ENCODE results near the gene ZNF777. TPM values are rescaled to one million over a fixed set of nuclear protein-coding genes. Genes with fewer than 3 reads are reported as not detected.

Gene ZNF777
- total RNA-seq, 1 donor from 2014 or later = 20.0 TPM

- Mint-ChIP-seq H3K9me3 (no peaks in the 10 kb centered on the region), H3K27me3 (ENCODE audit: low read depth) (no peaks in the 10 kb centered on the region), H3K4me1 (no peaks in the 10 kb centered on the region), H3K36me3 (peaks cover 40% of the 10 kb centered on the region), H3K4me3 (no peak overlapping the region), H3K27ac (no peak overlapping the region)
- no peak for DNase-seq (ENCODE audit: low spot score in 2 of 2, unreplicated experiment in 2 of 2)
- TF ChIP-seq, protein P1, sequence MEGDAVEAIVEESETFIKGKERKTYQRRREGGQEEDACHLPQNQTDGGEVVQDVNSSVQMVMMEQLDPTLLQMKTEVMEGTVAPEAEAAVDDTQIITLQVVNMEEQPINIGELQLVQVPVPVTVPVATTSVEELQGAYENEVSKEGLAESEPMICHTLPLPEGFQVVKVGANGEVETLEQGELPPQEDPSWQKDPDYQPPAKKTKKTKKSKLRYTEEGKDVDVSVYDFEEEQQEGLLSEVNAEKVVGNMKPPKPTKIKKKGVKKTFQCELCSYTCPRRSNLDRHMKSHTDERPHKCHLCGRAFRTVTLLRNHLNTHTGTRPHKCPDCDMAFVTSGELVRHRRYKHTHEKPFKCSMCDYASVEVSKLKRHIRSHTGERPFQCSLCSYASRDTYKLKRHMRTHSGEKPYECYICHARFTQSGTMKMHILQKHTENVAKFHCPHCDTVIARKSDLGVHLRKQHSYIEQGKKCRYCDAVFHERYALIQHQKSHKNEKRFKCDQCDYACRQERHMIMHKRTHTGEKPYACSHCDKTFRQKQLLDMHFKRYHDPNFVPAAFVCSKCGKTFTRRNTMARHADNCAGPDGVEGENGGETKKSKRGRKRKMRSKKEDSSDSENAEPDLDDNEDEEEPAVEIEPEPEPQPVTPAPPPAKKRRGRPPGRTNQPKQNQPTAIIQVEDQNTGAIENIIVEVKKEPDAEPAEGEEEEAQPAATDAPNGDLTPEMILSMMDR (IDR thresholded peaks at IDR 0.05; ENCODE audit: unreplicated experiment) = no peak
Measured at GRCh38 chr7:149430192-149430591, 30.7 kb downstream of the ZNF777 start.

- TF ChIP-seq, protein P1 (IDR thresholded peaks at IDR 0.05; ENCODE audit: unreplicated experiment) = no peak
- H3K4me3 Mint-ChIP-seq = no peak overlapping the region
- peaks cover 22% of the 10 kb centered on the region for H3K36me3 Mint-ChIP-seq
- no peaks in the 10 kb centered on the region for H3K9me3 Mint-ChIP-seq
- H3K27me3 Mint-ChIP-seq (ENCODE audit: low read depth) = no peaks in the 10 kb centered on the region
- DNase-seq (ENCODE audit: low spot score in 2 of 2, unreplicated experiment in 2 of 2) = no peak
- no peak overlapping the region for H3K27ac Mint-ChIP-seq
- no peaks in the 10 kb centered on the region for H3K4me1 Mint-ChIP-seq
Measured at GRCh38 chr7:149427893-149428292, 33.0 kb downstream of the ZNF777 start.

DNA sequence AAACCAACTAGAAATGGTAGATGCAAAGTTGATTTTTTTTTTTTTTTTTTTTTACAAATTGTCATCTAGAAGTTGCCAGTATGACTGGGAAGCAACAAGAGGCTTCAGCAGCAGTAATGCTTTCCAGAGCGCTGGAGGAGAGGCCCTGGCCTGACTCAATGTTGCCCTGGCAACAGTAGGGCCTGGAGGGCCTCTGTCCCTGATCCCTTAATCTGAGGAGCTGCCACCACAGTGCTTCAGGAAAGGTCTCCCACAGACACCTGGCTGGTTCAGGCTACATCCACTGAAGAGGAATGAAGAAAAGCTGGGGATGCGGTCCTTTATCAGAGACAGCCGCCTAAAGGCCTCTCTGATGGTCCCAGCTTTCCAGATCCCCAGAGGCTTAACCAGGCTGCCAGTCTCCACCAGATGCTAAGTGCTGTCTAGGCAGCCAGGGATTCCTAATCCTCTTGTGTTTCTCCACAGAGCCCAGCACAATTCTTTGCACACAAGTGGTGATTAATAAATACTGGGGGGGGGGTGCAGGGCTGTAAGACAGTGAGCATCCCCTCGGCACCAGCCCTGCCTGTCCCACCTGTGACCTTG lies 33.7 kb downstream of the ZNF777 start:
- Mint-ChIP-seq H3K4me1 (no peaks in the 10 kb centered on the region), H3K27me3 (ENCODE audit: low read depth) (no peaks in the 10 kb centered on the region), H3K36me3 (peaks cover 16% of the 10 kb centered on the region), H3K4me3 (no peak overlapping the region), H3K27ac (no peak overlapping the region), H3K9me3 (no peaks in the 10 kb centered on the region)
- TF ChIP-seq, protein P1 (IDR thresholded peaks at IDR 0.05; ENCODE audit: unreplicated experiment) = no peak
- DNase-seq (ENCODE audit: low spot score in 2 of 2, unreplicated experiment in 2 of 2) = no peak

DNA sequence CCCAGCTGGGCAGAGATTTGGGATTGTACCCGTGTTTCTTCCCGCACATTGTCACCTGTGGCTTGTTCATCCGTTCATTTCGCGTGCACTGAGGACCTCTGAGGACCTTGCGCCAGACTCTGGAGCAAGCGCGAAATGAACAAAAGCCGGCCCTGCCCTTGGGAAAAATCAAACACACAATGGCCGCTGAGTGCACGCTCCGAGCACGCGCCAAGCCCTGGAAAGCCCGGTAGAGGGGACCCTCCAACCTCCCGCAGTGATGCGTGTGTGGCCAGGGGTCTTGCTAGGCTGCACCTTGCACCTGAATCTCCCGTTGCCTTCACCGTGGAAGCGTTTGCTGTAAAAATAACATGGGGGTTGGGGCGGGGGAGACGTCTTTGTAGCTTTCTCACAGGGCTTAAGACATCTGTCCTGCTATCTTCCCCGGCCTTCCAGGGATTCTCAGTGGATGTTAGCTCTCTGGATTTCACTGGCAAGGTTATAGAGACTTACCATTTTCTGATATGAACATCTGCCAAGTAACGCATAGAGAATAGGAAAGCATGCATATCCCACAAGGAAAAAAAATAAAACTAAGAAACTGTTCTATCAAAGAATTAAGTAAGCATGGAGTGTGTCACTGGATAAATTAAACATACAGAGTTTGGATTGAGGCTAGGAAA lies 37.3 kb downstream of the ZNF777 start:
- no peak for DNase-seq (ENCODE audit: low spot score in 2 of 2, unreplicated experiment in 2 of 2)
- Mint-ChIP-seq H3K4me1 (no peaks in the 10 kb centered on the region), H3K27ac (no peak overlapping the region), H3K9me3 (no peaks in the 10 kb centered on the region), H3K36me3 (no peaks in the 10 kb centered on the region), H3K4me3 (peak overlapping the region; percentile 10), H3K27me3 (ENCODE audit: low read depth) (no peaks in the 10 kb centered on the region)
- TF ChIP-seq, protein P1 (IDR thresholded peaks at IDR 0.05; ENCODE audit: unreplicated experiment) = no peak

- H3K27me3 Mint-ChIP-seq (ENCODE audit: low read depth) = no peaks in the 10 kb centered on the region
- H3K36me3 Mint-ChIP-seq = no peaks in the 10 kb centered on the region
- H3K4me1 Mint-ChIP-seq = no peaks in the 10 kb centered on the region
- TF ChIP-seq, protein P1 (IDR thresholded peaks at IDR 0.05; ENCODE audit: unreplicated experiment) = no peak
- no peak overlapping the region for H3K4me3 Mint-ChIP-seq
- H3K27ac Mint-ChIP-seq = no peak overlapping the region
- no peak for DNase-seq (ENCODE audit: low spot score in 2 of 2, unreplicated experiment in 2 of 2)
- no peaks in the 10 kb centered on the region for H3K9me3 Mint-ChIP-seq
Measured at GRCh38 chr7:149422914-149423301, 38.0 kb downstream of the ZNF777 start.
